ENCODE data around the gene DLG5.

GRCh38 chr10:77845451-77845850, 81.1 kb downstream of the DLG5 start:
- TF ChIP-seq EZH2 (IDR thresholded peaks at IDR 0.05; ENCODE audit: insufficient read depth, poor library complexity, severe bottlenecking), result no peak
- no peak for TF ChIP-seq EZH2phosphoT487 (IDR thresholded peaks at IDR 0.05; ENCODE audit: insufficient read depth, low read depth)
